Measurements from ENCODE around the gene AGTRAP.

GRCh38 chr1:11738783-11739182 is 2.8 kb downstream of the AGTRAP start:
- TF ChIP-seq EZH2 (IDR thresholded peaks at IDR 0.05) (no peak), POLR2AphosphoS5 (IDR thresholded peaks at IDR 0.05; ENCODE audit: borderline replicate concordance, low read depth, low read length) (no peak), FOXP2 (optimal IDR thresholded peaks at IDR 0.05; ENCODE audit: control extremely low read depth, extremely low read length, insufficient read depth) (no peak)
